GM19324 (cell line): ENCODE data around the gene ABL2.
"Not testable (repeated sequence)": the region's sequence is repeated elsewhere in the genome, so short reads cannot be mapped to it uniquely, and the experiment has no call there.

Experiments
- ATAC-seq: cut with Tn5 transposase; IDR thresholded peaks from one replicate; pipeline ENCODE4 v1.9.1; 2021; ENCODE audit warnings: mild to moderate bottlenecking, moderate library complexity; ENCODE audit not compliant: unreplicated experiment, low FRiP score

ABL2 gene

DNA sequence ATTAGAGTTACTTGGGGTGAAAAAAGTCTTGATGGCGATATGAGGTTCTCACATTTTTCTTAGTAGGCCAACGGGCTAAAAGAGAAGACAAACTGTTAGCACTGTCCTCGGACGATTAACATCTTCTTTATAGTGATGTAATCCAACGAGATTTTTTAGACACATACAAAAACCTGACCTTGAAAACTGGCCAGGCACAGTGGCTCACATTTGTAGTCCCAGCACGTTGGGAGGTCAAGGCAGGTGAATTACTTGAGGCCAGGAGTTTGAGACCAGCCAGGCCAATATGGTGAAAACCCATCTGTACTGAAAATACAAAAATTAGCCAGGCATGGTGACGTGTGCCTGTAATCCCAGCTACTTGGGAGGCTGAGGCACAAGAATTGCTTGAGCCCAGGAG is 8.4 kb downstream of the ABL2 start:
- ATAC-seq = not testable (repeated sequence)

- no peak for ATAC-seq
Observed at GRCh38 chr1:179217943-179218507, 11.5 kb downstream of the ABL2 start.

GRCh38 chr1:179213317-179213716 is 16.2 kb downstream of the ABL2 start:
- not testable (repeated sequence) for ATAC-seq

GRCh38 chr1:179208681-179209477 is 20.6 kb downstream of the ABL2 start:
- no peak for ATAC-seq

- no peak for ATAC-seq
Observed at GRCh38 chr1:179206812-179207211, 22.7 kb downstream of the ABL2 start.

DNA sequence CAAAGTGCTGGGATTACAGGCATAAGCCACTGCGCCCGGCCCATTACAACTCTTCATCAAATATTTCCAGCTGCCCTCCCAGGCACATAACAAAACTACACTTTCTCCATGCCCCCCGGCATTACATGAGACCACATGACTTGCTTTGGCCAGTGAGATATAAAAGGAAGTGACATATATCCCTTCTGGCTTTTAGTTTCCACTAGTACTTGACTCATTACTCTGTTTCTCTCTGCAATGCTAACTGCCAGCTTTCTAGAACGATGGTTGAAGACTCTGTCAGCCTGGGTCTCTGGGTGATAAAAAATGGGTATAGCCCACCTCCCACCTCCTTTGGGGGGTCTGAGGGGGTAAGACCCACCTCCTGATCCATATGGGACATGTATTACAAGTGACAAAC is 24.2 kb downstream of the ABL2 start:
- ATAC-seq = no peak

- no peak for ATAC-seq
Observed at GRCh38 chr1:179202161-179202560, 27.3 kb downstream of the ABL2 start.

- ATAC-seq = no peak
Observed at GRCh38 chr1:179200586-179200985, 28.9 kb downstream of the ABL2 start.

DNA sequence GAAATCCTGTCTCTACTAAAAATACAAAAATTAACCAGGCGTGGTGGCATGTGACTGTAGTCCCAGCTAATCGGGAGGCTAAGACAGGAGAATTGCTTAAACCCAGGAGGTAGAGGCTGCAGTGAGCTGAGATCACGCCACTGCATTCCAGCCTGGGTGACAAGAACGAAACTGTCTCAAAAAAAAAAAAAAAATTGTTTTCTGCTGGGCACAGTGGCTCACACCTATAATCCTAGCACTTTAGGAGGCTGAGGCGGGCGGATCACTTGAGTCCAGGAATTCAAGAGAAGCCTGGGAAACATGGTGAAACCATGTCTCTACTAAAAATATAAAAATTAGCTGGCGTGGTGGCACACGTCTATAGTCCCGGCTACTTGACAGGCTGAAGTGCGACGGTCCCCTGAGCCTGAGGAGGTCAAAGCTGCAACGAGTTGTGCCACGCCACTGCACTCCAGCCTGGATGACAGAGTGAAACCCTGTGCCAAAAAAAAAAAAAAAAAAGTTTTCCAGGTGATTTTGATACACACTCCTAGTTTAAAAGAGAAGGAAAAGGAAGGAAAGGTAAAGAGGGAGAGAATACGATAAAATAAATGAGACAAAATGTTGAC is 31.7 kb downstream of the ABL2 start:
- no peak for ATAC-seq

GRCh38 chr1:179195857-179196256 is 33.6 kb downstream of the ABL2 start:
- not testable (repeated sequence) for ATAC-seq

DNA sequence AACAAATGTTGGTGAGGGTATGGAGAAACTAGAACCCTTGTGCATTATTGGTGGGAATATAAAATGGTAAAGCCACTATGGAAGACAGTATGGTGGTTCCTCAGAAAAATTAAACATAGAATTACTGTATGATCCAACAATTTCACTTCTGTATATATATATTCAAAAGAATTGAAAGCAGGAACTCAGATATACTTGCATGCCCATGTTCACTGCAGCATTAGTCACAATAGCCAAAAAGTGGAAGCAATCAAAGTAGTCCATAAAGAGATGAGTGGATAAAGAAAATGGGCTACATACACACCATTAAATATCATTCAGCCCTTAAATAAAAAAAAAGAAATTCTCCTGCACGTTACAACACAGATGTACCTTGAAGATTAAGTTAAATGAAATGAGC is 34.1 kb downstream of the ABL2 start:
- ATAC-seq = no peak

GRCh38 chr1:179194068-179194537 is 35.4 kb downstream of the ABL2 start:
- ATAC-seq = no peak

- ATAC-seq = no peak
Observed at GRCh38 chr1:179190861-179191260, 38.6 kb downstream of the ABL2 start.

DNA sequence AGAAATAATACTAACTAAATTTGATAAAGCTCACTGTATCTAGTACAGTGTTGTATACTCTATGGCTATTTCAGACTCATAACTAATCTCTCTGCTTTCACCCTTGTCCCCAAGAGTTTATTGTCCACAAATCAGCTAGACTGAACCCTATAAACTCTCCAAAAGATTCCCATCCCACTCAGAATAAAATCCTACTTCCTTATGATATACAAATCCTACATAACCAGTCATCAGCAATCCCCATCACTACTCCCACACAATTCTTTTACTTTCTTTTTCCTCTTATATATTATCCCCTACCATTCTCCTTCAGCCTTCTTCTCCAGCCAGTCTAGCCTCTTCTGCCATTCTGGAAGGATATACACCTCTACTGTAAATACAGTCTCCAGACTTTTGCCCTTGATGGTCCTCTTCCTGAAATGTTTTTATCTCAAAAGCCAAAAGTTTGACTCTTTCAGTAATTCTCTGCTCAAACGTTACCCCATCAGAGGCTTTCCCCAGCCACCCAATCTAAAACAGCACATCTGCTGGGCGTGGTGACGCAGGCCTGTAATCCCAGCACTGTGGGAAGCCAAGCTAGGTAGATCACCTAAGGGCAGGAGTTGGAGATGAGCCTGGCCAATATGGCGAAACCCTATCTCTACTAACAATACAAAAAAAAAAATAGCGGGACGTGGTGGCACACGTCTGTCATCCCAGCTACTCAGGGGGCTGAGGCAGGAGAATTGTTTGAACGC is 41.6 kb downstream of the ABL2 start:
- no peak for ATAC-seq

DNA sequence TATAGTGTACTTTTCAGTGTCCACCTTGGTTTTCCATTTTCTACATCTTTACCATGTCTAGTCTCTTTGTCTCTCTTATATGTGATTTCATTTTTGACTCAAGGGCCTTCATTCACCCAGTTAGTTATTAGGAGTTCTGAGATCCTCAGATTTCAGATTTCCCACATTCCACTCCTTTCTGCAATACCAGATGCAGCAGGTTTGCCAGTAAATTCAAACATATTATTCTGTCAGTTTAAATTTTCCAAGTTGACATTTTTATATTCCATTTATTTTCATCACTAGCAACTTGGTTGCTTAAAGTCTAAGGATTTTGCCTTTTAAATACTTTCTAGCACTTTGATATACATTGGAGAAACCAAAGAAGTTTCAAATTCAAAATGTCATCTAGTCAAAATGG is 42.4 kb downstream of the ABL2 start:
- no peak for ATAC-seq

GRCh38 chr1:179184403-179184802 is 45.1 kb downstream of the ABL2 start:
- ATAC-seq = no peak

- ATAC-seq = no peak
Observed at GRCh38 chr1:179183857-179184256, 45.6 kb downstream of the ABL2 start.

DNA sequence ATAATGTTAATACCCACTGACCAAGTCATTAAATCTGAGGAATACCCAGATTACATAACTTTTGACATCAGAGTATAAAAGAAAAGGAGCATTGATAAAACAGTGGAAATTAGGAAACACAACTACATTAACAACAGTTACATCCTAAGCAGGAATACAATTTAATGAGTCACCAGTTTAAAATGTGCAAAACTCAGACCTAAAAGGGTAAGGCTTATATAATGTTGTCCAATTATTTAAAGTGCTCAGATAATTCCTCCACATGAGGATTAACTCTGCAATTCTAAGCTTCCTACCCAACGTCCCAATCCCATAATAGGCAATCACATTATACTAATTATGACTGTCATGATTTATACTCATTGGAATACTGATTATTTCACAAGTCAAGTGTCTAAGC is 50.5 kb downstream of the ABL2 start:
- no peak for ATAC-seq

GRCh38 chr1:179178183-179178582 is 51.3 kb downstream of the ABL2 start:
- ATAC-seq = no peak

DNA sequence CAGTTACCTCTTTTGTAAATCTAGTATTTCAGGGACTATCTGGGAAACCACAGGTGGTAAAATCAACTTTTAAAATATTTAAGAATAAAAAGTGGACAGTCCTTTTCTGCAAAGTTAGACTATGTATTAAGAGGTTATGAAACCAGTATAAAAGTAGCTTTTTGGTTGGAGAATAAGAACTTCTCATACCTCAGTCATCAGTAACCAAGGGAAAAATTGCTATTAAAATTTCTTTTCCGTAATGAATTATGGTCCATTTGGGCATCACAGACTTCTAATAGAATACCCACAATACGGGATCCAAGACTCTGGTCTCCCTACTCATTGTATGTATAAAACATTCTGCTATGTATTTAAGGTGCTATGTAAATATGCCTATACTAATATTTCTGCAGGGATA is 51.9 kb downstream of the ABL2 start:
- no peak for ATAC-seq

DNA sequence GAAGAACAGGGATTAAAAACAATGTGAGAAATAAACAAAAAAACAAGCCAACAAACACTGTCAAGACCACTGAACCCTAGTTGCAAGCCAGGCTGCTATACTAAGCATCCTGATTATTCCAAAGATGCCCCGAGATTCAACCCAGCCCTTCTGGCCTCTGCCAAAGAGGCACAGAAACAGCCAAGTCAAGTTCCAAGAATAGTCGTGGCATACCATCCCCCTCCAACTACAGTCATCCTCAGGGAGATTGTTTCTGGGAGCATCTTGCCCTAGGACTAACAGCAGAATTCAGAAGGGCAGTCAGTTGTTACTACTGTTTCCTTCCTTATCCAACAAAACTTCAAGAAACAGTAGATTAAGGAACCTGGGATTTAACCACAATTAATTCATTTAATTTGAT is 52.3 kb downstream of the ABL2 start:
- ATAC-seq = no peak
